ENCODE data around the gene GLI2. TPM values are rescaled to one million over a fixed set of nuclear protein-coding genes. Genes with fewer than 3 reads are reported as not detected.

Gene GLI2
- total RNA-seq, 1 donor: 22.5 TPM

DNA sequence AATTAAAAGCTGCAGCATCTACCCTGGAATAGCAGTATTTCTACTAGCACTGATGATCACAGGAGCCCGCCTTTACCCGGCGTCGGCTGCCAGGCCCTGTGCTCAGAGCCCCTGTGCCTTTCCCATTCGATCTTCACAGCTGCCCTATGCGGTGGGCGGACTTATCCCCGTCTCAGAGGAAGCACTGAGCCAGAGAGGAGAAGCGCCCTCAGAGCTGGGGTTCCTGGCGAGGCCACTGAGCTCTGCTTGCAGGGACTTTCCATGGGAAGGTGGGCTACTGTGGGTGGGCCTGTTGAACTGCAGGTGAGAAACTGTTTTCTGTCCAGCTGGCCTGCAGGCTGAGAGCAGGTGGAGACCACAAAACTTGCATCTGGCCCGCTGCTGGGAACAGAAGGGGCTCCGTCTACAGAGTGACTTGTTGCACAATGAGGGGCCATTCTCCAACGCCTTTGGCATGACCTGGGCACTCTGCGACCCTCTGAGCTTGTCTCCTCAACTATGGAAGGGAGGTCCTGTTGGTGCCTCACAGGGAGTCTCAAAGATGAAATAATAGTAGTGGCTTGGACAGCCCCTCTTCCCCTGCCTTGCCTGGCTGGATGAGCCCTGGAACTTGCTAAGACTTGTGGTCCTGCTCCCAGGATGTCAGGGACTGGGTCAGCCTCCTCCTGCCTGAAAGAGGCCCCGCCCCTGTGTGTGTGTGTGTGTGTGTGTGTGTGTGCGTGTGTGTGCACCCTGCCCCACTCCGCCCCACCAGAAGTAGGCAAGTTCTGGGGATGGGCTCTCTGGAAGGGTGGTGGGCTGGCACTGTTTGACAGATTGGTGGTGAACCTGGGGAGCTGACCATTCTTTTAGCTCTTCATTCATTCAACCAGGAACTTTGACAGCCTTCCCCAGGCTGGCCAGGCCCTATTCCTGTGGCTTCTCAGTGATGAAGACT lies 32.7 kb downstream of the GLI2 start:
- TF ChIP-seq, protein P1, sequence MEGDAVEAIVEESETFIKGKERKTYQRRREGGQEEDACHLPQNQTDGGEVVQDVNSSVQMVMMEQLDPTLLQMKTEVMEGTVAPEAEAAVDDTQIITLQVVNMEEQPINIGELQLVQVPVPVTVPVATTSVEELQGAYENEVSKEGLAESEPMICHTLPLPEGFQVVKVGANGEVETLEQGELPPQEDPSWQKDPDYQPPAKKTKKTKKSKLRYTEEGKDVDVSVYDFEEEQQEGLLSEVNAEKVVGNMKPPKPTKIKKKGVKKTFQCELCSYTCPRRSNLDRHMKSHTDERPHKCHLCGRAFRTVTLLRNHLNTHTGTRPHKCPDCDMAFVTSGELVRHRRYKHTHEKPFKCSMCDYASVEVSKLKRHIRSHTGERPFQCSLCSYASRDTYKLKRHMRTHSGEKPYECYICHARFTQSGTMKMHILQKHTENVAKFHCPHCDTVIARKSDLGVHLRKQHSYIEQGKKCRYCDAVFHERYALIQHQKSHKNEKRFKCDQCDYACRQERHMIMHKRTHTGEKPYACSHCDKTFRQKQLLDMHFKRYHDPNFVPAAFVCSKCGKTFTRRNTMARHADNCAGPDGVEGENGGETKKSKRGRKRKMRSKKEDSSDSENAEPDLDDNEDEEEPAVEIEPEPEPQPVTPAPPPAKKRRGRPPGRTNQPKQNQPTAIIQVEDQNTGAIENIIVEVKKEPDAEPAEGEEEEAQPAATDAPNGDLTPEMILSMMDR (IDR thresholded peaks at IDR 0.05; ENCODE audit: insufficient read depth, low read depth, low read length): no peak
- DNase-seq (ENCODE audit: low read depth): no peak

DNA sequence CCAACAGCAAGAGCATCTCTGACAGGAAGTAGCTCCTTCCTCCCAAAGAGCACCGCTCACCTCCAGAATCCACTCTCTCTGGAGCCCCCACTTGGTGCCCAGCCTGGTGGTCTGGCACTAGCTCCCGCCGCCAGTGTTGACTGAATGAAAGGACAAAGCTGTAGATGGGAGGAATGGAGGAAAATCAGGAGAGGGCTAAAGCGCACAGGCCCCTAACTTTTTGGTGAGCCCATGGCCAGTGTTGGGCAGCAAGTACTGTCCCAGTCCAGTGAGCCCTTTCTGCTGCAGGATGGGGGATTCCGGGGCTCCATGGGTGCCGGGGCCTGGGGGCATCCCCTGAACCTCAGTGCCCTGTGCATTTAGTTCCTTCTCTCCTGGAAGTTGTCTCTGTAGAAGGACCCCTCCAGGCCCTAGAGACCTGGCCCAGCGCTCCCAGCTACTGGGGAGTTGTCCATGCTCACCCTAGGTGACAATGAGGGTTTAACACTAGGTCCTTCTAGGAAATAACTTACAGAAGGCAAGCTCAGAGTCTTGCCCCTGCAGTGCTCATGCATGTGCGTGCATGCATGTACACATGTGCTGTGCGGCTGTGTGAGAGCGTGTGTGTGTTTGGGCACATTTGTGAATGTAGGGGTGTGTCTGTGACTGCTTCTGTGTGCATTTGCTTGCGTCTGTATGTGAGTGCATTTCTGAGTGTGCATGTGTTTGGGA lies 33.6 kb downstream of the GLI2 start:
- no peak for DNase-seq (ENCODE audit: low read depth)
- TF ChIP-seq, protein P1 (IDR thresholded peaks at IDR 0.05; ENCODE audit: insufficient read depth, low read depth, low read length): no peak

More for the DNA sequence above, 32.7 kb downstream of the GLI2 start:
- H3K4me3 ChIP-seq (ENCODE audit: low read depth, low read length): no peak overlapping the region

DNA sequence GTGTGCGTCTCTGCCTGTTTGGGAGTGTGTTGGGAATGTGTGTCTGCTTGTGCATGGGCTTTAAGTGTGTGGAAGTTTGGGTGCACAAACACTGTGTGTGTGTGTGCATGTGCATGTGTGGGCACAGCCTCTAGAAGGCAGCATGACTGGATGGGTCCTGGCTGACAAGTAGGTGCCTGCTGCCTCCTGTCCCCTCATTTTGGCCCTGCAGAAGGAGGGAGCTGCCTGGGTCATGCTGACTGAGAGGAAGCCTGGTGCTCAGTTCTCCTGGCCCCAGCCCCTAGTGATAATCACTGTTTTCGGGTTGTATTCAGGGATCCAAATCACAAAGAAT lies 34.1 kb downstream of the GLI2 start:
- no peak for DNase-seq (ENCODE audit: low read depth)
- TF ChIP-seq, protein P1 (IDR thresholded peaks at IDR 0.05; ENCODE audit: insufficient read depth, low read depth, low read length): no peak
- H3K4me3 ChIP-seq (ENCODE audit: low read depth, low read length): no peak overlapping the region

More for the DNA sequence above, 33.6 kb downstream of the GLI2 start:
- H3K4me3 ChIP-seq (ENCODE audit: low read depth, low read length): no peak overlapping the region

DNA sequence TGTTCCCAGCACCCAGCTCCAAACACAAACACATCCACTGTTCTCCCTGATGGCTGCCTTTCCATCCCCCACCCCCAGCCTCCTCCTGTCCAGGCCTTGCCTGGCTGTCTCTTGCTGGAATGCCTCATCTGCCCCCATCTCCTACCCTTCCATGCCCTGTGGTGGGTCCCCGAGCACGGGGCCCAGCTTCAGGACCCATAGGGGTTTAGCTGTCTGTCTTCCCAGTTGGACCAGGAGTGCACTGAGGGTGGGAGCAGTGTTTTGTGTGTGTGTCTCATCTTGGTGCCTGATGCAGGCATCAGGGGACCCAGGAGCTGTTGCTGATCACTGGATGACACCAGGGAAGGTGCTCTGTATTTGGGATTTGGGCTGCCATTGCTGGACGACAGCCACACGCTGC lies 34.5 kb downstream of the GLI2 start:
- H3K4me3 ChIP-seq (ENCODE audit: low read depth, low read length): no peak overlapping the region
- TF ChIP-seq, protein P1 (IDR thresholded peaks at IDR 0.05; ENCODE audit: insufficient read depth, low read depth, low read length): no peak
- DNase-seq (ENCODE audit: low read depth): no peak

DNA sequence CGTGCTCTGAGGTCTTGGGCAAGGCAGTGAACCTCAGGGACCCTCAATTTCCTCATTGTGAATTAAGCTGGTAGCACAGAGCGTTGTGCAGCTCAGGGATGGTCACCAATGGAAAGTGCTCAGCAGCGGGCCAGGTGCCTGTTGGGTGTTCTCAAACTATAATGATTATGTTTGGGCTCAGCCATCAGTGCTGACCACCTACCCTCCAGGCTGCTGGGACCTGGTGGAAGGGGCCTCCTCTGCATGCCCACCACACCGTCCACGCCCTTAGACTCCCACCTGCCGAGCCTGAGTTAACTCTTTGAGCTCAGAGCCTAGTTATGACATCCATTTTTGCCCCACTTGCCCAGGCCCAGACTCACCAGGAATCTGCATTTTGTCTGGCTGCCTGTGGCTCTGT lies 35.0 kb downstream of the GLI2 start:
- no peak overlapping the region for H3K4me3 ChIP-seq (ENCODE audit: low read depth, low read length)
- TF ChIP-seq, protein P1 (IDR thresholded peaks at IDR 0.05; ENCODE audit: insufficient read depth, low read depth, low read length): no peak
- no peak for DNase-seq (ENCODE audit: low read depth)

DNA sequence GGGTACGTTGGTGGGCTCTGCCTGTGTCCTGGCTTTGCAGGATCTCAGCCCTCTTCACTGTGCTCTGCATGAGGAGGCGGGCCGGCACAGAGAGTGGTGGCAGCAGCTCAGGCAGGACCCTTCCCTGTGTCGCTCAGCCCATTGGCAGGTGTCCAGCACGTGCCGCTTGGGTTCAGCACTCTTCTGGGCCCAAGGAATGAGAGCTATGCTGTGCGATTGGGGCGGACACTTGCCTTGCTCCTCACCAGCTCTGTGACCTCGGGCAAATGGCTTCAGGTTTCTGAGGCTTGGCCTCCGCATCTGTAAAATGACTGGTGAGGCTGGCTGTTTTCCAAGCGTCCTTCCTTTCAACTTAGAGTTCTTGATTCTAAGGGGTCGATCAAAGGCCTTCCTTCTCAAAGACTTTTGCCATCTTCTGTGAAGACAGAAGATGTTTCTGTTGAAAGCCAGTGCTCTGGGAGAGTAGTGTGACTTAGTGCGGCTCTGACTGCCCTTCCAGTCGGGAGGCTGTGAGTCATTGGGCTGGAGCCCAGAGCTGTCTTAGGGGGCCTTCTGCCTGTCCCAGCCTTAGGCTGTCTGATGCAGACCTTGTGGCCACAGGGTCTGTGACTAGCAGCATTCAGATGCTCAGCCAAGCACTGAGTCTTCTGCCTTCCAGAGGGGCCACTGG lies 35.6 kb downstream of the GLI2 start:
- TF ChIP-seq, protein P1 (IDR thresholded peaks at IDR 0.05; ENCODE audit: insufficient read depth, low read depth, low read length): no peak
- no peak overlapping the region for H3K4me3 ChIP-seq (ENCODE audit: low read depth, low read length)
- DNase-seq (ENCODE audit: low read depth): peak; percentile 92

Measured in fibroblast of villous mesenchyme (primary cell).